Sigmoid colon (tissue), 4 donors: ENCODE measurements around the gene ICOS.

Experiments
- EP300 ChIP-seq, 4 donors: sonication (generic); formaldehyde crosslinking; IDR thresholded peaks; one replicate each; pipeline ENCODE4 v1.6.1; 2017; ENCODE audit warnings: antibody characterized with exemption in 4 of 4
- POLR2A ChIP-seq, 2 donors: fragments of 450-650 bp; IDR thresholded peaks; one replicate each; pipeline ENCODE4 v1.6.1; 2016; ENCODE audit warnings: antibody characterized with exemption in 2 of 2, mild to moderate bottlenecking in 2 of 2, moderate library complexity in 2 of 2
- POLR2AphosphoS5 ChIP-seq, 4 donors: sonication (generic); formaldehyde crosslinking; IDR thresholded peaks; one replicate each; pipeline ENCODE4 v1.6.1; 2017; ENCODE audit warnings: antibody characterized with exemption in 4 of 4
- TF ChIP-seq, protein P1 (sequence below), 4 experiments: fragments of 450-650 bp in 3 of 4; fragments of 200-600 bp in 1 of 4; IDR thresholded peaks; one replicate each; pipeline ENCODE4 v1.5.1; 2016 to 2019; ENCODE audit warnings: antibody characterized with exemption in 4 of 4, mild to moderate bottlenecking in 3 of 4, moderate library complexity in 2 of 4

DNA sequence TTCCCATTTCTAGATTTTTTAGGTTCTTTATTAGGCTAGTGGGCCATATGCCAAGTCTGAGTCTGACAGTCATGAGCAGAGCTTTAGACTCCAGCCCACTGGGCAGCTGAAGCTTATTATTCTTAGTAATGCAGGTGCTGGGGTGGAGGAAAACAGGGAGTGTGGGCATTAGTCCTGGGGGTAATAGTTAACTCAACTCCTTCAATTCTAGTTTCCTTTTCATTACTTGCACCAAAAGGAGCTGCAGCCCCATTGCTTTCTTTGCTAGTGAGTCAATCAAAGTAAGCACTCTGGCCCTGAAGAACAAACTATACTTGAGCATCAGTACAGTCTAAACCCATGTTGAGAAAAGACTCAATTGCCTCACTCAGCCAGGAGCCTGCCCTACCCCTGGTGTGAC, 35.5 kb downstream of the ICOS start:
- TF ChIP-seq, protein P1, sequence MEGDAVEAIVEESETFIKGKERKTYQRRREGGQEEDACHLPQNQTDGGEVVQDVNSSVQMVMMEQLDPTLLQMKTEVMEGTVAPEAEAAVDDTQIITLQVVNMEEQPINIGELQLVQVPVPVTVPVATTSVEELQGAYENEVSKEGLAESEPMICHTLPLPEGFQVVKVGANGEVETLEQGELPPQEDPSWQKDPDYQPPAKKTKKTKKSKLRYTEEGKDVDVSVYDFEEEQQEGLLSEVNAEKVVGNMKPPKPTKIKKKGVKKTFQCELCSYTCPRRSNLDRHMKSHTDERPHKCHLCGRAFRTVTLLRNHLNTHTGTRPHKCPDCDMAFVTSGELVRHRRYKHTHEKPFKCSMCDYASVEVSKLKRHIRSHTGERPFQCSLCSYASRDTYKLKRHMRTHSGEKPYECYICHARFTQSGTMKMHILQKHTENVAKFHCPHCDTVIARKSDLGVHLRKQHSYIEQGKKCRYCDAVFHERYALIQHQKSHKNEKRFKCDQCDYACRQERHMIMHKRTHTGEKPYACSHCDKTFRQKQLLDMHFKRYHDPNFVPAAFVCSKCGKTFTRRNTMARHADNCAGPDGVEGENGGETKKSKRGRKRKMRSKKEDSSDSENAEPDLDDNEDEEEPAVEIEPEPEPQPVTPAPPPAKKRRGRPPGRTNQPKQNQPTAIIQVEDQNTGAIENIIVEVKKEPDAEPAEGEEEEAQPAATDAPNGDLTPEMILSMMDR (IDR thresholded peaks at IDR 0.05) = no peak
- TF ChIP-seq POLR2A (IDR thresholded peaks at IDR 0.05) (no peak), EP300 (IDR thresholded peaks at IDR 0.05) (no peak), POLR2AphosphoS5 (IDR thresholded peaks at IDR 0.05) (no peak)
